GM21723 (cell line): ENCODE measurements around the gene SIRT5.

ENCODE experiments used
- ATAC-seq: cut with Tn5 transposase; IDR thresholded peaks from one replicate; pipeline ENCODE4 v1.9.1; 2021; ENCODE audit warnings: mild to moderate bottlenecking, moderate library complexity; ENCODE audit not compliant: unreplicated experiment

The SIRT5 gene

DNA sequence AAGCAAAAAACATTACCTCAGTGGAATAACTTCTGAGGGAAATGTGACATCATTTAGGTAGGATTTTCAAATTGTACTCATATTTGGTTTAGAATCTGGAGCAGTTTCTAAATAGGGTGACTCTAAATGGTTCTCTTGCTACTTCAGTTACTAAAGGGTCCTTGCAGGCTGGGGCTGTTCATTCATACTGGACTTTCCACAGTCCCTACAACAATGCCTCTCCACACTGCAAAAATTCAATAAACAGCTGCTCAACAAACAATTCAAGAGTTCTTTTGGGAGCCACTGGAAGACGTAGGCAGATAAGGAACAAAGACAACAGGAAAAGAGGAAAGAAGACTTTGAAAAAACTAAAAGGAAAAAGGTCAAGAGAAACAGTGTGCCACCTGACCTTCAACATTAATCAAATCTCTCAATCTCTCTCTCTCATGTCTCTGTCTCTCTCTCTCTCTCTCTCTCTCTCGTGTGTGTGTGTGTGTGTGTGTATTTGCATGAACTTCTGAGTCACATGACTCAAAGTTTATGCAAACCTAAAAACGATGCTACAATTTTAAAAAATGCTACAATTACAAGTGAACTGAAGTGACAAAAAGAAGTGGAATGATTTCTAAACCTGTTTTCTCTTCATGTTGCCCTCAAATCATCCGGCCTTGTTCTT, 55.2 kb downstream of the SIRT5 start:
- no peak for ATAC-seq

DNA sequence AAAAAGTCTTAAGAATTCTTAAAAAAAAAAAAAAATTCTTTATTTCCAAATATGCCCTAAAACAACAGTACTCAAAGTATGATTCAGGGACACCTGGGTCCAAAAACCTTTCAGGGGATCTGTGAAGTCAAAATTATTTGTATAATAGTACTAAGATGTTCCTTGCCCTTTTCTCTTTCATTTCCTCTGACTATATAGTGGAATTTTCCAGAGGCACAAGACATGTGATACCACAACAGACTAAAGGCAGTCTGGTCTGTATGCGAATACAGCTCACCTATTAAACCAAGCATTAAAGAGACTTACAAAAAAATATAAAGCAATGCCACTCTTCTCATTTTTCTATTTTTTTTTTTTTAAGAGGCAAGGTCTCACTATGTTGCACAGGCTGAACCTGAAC, 56.1 kb downstream of the SIRT5 start:
- no peak for ATAC-seq

DNA sequence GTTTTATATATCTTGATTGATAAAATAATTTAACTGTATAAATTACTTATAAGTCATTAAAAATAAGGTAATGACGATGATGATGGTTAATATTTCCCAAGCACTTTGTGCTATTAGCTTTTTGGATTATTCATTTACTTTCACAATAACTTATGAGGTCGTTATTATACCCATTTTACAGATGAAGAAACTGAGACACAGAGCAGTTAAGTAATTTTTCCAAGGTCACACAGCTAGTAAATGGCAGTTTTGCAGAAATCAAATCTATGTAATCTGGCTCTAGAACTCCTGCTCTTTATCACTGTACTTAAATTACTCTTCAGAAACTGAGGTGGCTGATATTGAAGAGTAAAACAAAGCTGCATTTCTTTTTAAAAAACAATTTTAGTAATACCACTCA, 58.9 kb downstream of the SIRT5 start:
- no peak for ATAC-seq

DNA sequence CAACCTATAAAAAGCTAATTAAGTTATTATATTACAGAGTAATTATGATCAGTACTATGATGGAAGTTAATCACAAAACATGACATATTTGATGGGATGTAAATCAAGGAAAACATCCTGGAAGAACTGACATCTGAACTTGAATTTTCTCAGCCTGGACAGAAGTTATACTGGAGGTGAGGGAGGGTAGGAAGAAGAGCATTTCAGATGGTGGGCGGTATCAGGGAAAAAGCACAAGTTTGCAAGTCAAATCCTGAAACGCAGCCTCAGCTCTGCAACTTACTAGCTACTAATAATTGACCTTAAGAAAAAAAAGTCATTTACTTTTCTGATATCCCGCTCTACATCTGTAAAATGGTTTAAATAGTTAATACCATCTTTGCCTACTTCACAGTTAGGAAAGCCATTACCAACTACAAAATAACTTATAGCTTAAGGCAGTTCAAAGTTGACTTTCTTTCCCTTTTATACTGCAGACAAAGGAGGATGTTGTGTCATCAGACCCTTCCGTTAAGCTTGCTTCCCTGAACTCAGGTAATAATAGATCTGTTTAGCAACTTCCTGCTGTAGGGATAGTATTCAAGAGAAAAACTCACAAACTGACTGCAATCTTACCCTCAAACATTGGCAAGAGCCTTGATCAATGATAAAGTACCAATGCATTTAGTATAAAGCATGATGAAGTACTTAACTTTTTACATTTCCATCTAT, 61.7 kb downstream of the SIRT5 start:
- ATAC-seq = no peak

DNA sequence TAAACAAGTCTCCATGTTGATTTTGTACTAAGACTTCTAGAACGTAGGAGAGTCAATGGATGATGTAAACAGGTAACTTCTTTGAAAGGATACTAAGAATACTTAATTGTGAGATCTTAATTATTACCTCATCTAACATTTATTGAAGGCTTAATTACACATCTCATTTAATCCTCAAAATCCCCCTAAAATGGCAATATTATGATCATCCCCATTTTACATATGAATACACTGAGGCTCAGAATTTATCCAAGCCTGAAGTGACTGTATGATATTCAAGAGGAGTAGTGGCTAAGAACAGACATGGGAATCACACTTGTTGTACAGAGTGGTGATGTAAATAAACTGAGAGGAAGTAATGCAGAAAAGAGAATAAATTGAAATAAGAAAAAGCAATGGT, 63.6 kb downstream of the SIRT5 start:
- ATAC-seq = no peak

DNA sequence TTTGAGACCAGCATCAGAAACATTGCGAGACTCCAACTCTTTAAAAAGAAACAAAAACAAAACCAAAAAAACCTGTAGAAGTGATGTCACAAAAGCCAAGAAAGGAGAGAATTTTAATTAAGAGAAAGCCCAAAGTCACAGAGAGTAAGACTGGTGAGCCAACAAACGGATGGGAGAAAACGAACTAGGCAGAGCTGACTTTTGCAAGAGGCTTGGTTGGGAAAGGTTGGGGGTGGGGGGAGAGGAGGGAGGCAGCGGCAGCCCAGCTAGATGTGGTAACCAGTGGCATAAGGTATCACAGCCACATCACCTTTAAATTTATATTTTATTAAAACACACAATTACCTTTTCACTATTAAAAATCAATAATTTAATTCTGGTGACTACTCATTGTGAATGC, 64.2 kb downstream of the SIRT5 start:
- no peak for ATAC-seq

DNA sequence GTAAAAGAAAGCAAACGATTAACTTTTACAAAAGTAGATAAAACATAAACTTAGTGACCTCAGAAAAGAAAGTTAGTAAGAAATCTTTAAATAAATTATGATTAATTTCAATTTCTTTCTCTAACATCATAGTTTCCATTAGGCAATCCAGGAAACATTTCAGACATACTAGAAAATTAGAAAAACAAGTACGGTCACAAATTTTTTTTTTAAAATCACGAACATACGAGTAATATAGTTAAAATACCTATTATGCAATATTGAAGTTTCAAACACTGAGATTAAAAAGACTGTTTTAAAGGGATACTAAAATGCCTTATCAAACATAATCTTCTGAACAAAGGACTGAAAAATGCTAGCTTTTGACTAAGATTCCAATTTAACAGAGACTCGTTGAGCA, 66.9 kb downstream of the SIRT5 start:
- ATAC-seq = no peak

DNA sequence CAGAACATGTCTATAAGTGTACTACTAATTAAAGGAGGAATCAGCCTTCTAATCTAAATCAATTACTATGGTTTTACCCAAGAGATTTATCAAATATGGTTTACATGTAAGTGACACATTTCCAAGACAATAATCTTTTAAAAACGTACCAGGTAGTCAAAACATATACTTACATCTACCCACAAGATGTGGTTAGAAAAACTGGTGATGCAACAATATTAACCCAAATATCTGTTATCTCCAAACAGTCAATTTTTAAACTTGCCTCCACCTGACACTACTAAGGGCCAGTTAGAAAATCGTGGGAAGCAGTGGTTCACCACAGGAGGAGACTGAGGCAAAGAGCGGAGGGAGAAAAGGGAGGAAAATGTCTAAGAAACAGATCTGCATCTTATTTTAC, 68.7 kb downstream of the SIRT5 start:
- no peak for ATAC-seq

DNA sequence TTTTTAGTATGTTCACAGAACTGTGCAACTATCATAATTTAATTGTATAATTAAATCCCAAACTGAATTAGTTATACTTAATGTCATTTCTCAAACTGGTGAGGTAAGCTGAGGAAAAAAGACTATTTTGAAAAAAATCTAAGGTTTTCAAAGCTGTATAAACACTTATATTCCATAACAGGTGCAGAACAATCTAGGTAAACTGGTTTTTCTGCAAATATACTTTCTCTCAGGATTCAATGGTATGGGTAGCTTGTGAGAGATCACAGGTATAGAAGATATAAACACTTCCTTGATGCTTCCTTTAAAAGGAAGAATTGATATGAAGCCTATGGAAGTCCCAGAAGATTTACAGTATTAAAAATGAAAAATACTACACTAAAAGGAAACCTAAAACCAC, 74.4 kb downstream of the SIRT5 start:
- no peak for ATAC-seq

DNA sequence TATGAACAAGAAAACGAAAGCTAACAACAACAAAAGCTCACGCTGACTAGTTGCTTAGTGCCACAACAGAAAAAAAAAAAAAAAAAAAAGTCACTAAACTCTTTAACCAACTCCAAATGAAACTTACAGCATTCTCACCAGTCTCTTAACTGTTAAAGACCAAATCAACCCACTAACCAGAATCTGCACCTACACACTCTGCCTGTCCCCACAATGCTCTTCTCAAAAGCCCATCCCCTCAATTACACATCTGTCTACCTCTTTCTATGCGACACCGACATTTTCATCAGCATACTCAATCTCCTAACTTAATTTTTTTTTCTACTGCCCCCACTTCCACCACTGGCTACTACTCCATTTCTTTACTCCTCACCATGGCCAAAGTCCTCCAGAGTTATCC, 75.0 kb downstream of the SIRT5 start:
- ATAC-seq = no peak

DNA sequence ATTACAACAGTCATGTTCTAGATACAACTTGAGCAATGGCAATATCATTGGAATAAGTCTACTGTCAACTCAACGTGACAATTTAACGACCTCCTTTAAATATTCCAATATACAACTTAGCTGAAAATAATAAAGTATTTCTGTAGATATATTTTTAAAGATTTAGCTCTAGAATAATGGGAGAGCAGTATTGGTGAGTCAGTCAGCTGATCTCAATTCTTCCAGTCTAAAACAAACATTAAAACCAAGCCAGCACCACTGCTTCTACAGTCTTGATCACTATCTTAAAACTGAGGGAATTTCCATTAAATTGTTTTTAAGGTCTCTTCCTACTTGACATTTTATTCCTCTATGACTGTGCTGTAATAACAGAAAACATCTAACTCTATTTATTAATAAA, 78.9 kb downstream of the SIRT5 start:
- ATAC-seq = no peak

DNA sequence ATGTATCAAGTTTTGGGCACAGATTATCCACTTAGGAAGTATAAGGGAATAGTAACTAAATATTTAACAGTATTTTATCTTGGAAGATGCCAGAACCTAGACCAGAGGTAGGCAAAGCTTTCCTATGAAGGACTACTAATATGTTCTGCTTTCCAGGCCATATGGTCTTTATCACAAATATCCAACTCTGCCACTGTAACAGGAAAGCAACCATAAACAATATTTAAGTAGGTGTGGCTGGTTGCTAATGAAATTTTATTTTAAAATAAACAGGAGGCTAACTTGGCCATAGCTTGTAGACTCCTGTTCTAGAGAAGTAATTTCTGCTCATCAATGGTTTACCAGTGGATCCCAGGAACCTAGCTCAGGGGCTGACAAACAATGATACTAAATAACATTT, 80.1 kb downstream of the SIRT5 start:
- ATAC-seq = no peak

DNA sequence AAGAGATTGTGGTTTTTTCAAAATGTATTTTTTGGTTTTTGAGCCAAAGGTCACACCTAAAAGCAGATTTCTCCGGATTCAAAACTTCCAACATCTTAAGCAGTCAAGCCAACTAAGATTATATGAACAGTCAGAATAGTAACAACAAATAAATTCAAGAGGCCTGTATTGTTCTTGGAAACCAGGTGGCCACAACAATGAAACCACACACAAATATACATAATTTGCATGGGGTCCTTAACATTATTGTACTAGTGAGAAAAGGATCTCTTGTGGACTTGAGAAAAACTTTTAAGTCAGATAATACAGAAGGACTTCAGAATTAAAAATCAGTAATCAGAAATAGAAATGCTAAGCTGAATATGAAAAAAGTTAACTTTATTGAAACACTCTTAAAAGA, 81.3 kb downstream of the SIRT5 start:
- ATAC-seq = no peak

DNA sequence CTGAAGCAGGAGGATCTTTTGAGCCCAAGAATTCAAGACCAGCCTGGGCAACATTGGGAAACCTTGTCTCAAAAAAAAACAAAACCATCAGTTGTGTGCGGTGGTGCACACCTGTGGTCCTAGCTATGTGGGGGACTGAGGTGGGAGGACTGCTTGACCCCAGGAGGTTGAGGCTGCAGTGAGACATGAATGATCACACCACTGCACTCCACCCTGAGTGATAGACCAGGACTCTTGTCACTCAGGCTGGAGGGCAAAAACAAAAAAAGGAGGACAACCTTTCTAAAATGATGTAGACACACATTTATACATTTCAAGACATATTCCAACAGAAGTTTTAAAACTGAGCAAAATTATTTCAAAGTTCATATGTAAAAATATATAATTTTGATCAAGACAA, 85.9 kb downstream of the SIRT5 start:
- ATAC-seq = no peak

DNA sequence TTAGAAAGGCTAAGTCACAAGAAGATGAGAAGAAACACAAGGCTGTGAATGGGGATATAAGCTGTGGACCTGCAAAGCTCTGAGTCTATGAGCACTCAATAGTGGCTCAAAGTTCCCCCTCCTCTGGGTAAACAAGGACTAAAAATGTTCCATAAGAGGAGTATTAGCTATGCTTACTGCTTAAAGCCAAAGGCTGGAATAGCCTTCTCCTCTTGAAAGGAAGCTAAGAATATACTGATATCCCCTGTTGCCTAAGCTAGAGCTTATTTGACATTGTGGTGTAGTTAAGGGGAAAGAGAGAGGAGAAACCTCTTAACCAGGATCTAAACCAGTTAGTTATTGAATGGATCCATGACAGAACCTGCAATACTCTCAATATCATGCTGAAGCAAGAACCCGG, 86.5 kb downstream of the SIRT5 start:
- ATAC-seq = no peak

DNA sequence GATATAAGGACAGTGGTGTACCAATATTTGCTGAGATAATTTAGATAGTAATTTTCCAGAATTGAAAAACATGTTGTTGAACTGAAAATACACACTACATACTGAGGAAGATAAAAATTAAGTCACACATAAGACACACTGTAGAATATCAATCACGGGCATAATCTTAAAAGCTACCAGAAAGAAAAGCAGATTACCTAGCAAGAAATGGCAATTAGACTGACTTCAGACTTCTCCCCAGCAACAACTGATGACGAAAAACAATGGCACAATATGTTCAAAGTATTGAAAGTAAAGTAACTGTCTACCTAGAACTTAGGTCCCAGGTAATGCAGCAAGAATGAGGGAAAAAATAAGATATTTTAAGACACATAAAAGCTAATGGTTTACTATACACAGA, 87.2 kb downstream of the SIRT5 start:
- ATAC-seq = no peak

DNA sequence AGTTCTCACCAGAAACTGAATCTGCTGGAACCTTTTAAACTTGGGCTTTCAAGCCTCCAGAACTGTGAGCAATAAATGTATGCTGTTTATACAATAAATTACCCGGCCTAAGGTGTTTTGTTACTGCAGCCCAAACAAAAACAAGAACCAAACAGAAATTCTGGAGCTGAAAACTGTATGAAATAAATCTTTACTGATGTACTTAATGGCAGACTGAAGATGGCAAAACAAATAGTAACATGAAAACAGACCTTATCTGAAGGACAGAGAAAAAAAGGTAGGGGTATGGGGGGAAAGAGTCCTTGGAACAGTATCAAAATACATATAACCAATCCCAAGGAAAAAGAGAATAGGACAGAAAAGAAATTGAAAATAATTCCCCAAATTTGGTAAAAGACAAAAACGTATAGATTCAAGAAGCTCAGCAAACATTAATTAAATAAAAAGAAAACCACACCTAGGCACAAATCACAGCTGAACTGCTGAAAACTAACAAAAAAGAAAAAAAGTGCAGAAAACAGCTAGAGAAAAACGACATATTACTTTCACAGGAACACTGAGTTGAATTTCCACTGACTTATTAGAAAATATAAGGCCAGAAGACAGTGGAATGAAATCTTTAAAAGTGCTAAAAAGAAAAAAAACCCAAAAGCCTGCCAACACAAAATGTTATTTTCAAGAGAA, 88.4 kb downstream of the SIRT5 start:
- ATAC-seq = no peak

DNA sequence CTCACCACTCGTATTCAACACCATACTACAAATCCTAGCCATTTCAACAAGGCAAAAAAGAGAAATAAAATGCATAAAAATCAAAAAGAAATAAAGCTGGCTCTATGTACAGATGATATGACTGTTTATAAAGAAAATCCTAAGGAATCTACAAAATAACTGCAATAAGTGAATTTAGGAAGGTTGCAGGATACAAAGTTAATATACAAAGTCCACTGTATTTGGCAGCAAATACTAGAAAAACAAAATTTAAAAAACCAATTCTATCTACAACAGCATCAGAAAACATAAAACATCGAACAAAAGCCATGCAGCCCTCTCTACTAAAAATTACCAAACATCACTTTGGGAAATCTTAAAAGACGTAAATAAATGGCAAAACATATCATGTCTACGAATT, 89.6 kb downstream of the SIRT5 start:
- ATAC-seq = no peak
